NCI-H526 treated with DMSO at 0.1 percent for 48 hours (cell line): ENCODE results near the gene TMEM41B.
"Not testable (repeated sequence)": the region's sequence is repeated elsewhere in the genome, so short reads cannot be mapped to it uniquely, and the experiment has no call there.

ENCODE experiments used
- DNase-seq: peaks from one replicate; lab custom pipeline; 2025; lab: John Stamatoyannopoulos, UW

The TMEM41B gene

GRCh38 chr11:9314291-9315077 lies at the start of gene TMEM41B:
TSS of gene TMEM41B (minus strand) at chr11:9314593. CDS start at chr11:9314441, 152 bp downstream.
- peak; percentile 96 for DNase-seq

DNA sequence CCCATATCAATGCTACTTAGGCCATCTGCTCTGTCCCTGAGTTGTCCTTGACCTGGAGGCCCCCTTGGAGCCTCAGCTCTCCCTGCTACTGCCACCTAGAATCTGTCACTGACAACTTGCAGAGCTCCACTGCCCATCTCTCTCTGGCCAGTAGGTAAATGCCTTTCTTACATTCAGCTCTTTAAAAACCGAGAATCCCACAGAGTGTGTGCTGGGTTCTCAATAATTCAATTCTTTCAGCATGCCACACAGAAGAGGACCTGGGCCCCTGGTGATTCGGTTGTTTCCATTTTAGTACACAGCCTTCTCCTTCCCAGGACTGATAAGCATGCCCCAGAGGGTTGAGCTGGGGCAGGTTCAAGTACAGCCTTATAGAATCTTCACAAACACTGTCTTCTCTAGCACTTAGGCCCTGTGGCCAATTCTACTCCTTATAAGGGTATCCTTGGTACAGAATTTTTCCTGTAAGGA lies 48.0 kb upstream of the TMEM41B start:
- DNase-seq: no peak

GRCh38 chr11:9360862-9361622 lies 46.6 kb upstream of the TMEM41B start:
- DNase-seq: not testable (repeated sequence)

- no peak for DNase-seq
These were observed 42.6 kb upstream of the TMEM41B start for GRCh38 chr11:9357041-9357440.

GRCh38 chr11:9351321-9351881 lies 37.0 kb upstream of the TMEM41B start:
- DNase-seq: no peak

GRCh38 chr11:9347779-9348178 lies 33.4 kb upstream of the TMEM41B start:
- not testable (repeated sequence) for DNase-seq

- no peak for DNase-seq
These were observed 32.7 kb upstream of the TMEM41B start for GRCh38 chr11:9347100-9347499.

- DNase-seq: no peak
These were observed 29.8 kb upstream of the TMEM41B start for GRCh38 chr11:9344061-9344680.

DNA sequence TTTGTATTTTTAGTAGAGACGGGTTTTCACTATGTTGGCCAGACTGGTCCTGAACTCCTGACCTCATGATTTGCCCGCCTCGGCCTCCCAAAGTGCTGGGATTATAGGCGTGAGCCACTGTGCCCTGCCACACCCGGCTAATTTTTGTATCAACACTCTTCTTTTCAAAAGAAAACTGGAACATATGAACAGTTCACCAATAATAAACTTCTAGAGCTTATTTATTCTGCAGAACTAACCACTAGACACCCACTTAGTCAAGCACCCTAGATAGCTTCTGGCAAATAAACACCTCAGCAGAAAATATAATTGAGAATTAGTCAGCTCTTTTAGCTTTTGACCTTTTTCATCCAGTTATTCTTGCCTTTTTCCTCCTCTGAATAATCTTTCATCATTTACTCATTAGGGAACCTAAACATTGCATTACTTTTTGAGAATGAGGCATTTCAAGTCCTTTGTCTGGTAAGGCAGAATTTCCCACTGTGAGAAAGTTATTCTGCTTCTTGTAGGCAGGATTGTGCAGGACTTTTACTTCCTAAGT lies 27.3 kb upstream of the TMEM41B start:
- DNase-seq: no peak

- DNase-seq: no peak
These were observed 18.3 kb upstream of the TMEM41B start for GRCh38 chr11:9332655-9333054.

GRCh38 chr11:9330387-9331384 lies 16.3 kb upstream of the TMEM41B start:
- DNase-seq: no peak

GRCh38 chr11:9320047-9320446 lies 5.7 kb upstream of the TMEM41B start:
- DNase-seq: no peak

- DNase-seq: not testable (repeated sequence)
These were observed 5.1 kb upstream of the TMEM41B start for GRCh38 chr11:9319377-9320001.

GRCh38 chr11:9318442-9319376 lies 4.3 kb upstream of the TMEM41B start:
- not testable (repeated sequence) for DNase-seq

- no peak for DNase-seq
These were observed 1.9 kb upstream of the TMEM41B start for GRCh38 chr11:9316334-9316733.

- no peak for DNase-seq
These were observed 790 bp upstream of the TMEM41B start for GRCh38 chr11:9315078-9315688.

GRCh38 chr11:9313648-9314290 lies 624 bp downstream of the TMEM41B start:
- peak; percentile 35 for DNase-seq

DNA sequence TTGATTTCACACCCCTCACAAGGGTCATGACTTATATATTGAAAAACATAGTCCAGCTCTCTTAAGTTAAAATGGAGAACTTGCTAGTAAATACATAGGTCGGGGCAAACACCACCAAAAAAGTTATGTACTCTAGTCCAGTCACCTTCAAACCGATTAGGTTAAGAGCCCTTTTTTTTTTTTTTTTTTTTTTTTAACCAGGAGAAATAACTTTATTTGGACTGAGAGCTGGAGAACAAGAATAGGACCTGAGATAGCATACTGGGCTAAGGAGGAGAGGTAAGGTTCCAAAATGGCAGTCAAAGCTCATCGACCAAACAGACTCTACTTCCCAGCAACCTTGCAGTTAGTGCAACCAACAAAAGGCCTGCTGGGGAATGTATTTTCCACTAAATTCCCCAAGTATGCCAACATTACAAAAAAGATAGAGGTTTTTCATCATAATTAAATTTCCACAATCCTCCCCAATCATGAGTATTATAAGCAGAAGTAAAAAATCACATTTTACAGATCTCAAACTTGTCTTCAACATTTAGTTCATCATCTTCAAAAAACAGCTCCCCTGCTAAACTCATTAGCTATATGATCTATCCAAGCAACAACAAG lies 3.8 kb downstream of the TMEM41B start:
- DNase-seq: no peak
